Measurements from ENCODE around the gene PTGR1.
A peak's percentile ranks its signal among the peaks of the same experiment; 100 is the strongest.

PTGR1 gene

GRCh38 chr9:111542497-111543254 is 56.8 kb downstream of the PTGR1 start:
- DNase-seq (ENCODE audit: low read depth), result no peak

- DNase-seq (ENCODE audit: low read depth), result no peak
Observed at GRCh38 chr9:111533099-111533790, 66.2 kb downstream of the PTGR1 start.

DNA sequence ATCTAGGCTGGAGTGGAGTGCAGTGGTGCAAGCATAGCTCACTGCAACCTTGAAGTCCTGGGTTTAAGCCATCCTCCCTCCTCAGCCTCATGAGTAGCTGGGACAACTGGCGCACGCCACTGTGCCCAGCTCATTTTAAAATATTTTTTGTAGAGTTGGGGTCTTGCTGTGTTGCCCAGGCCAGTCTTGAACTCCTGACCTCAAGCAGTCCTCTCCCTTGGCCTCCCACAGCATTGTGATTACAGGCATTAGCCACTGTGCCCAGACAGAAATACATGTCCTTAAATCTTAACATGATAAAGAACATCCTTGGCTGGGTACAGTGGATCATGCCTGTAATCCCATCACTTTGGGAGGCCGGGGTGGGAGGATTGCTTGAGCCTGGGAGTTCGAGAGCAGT is 67.7 kb downstream of the PTGR1 start:
- no peak for DNase-seq (ENCODE audit: low read depth)

GRCh38 chr9:111529787-111530186 is 69.7 kb downstream of the PTGR1 start:
- no peak for DNase-seq (ENCODE audit: low read depth)

DNA sequence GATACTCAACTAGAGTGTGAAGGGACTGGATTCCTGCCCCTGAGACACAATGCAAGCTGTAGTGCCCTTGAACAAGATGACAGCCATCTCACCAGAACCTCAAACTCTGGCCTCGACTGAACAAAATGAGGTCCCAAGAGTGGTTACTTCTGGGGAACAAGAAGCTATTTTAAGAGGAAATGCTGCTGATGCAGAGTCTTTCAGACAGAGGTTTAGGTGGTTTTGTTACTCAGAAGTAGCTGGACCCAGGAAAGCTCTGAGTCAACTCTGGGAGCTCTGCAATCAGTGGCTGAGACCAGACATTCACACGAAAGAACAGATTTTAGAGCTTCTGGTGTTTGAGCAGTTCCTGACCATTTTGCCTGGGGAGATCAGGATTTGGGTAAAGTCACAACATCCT is 72.1 kb downstream of the PTGR1 start:
- DNase-seq (ENCODE audit: low read depth), result no peak

GRCh38 chr9:111525056-111525977 is 74.1 kb downstream of the PTGR1 start, which contains the start of gene ZNF483:
TSS of gene ZNF483 (plus strand) at chr9:111525179. CDS start at chr9:111527396, 2,217 bp downstream.
- peak; percentile 43 for DNase-seq (ENCODE audit: low read depth)

DNA sequence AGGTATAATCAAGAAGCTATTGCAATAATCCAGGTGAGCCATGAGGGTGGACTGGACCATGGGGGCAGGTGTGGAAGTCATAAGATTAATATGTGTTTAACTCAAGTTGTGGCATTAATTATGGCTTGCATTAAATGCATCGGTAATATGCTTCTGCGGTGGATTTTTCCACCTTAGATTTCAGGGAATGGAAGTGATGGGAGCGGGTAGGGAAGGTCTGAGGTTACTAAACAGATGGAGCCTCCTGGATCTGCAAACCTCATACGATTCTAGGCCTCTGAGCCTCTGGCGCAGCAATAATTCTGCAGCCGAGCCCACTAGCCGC is 74.8 kb downstream of the PTGR1 start:
- DNase-seq (ENCODE audit: low read depth), result no peak

DNA sequence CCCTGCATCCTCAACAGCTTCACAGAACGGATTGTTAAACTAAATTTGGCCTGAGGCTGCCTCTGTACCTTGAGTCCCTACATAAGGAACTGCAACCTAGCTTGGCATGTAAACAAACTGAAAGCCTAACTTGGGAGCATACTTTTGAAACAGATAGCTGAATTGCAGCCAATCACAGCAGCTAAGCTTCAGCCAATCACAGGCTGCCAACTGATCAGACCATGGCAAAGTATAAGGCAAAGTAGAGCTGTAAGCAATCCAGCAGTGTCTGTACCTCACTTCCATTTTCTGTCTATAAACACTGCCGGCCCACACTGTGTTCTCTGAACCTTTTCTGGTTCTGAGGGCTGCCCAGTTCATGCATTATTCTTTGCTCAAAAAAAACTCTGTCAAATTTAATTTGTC is 83.4 kb downstream of the PTGR1 start:
- no peak for DNase-seq (ENCODE audit: low read depth)

- no peak for DNase-seq (ENCODE audit: low read depth)
Observed at GRCh38 chr9:111514967-111515366, 84.5 kb downstream of the PTGR1 start.

All from stimulated activated CD8-positive, alpha-beta memory T cell treated with anti-CD3 and anti-CD28 coated beads, Interleukin-15, amount 100 ng/mL, for 24 hours (primary cell).